ES-I3 (cell line): ENCODE data around the gene CKMT1A.
"Not testable (repeated sequence)": the region's sequence is repeated elsewhere in the genome, so short reads cannot be mapped to it uniquely, and the experiment has no call there.

Source experiments
- H3K36me3 ChIP-seq: 2 replicates; pipeline ENCODE4 v1.6.1; 2013; ENCODE audit warnings: mild to moderate bottlenecking, low read length, control low read depth, moderate library complexity; ENCODE audit not compliant: insufficient read depth
- H3K4me1 ChIP-seq: 2 replicates; pipeline ENCODE4 v1.6.1; 2013; ENCODE audit warnings: mild to moderate bottlenecking, control low read depth, low read length; ENCODE audit not compliant: insufficient read depth
- H3K9ac ChIP-seq: 2 replicates; pipeline ENCODE4 v1.6.1; 2013; ENCODE audit warnings: low read depth, mild to moderate bottlenecking, low read length, moderate library complexity
- H3K9me3 ChIP-seq: 2 replicates; pipeline ENCODE4 v1.6.1; 2013; ENCODE audit warnings: mild to moderate bottlenecking, low read length, moderate library complexity; ENCODE audit not compliant: control insufficient read depth, insufficient read depth

CKMT1A gene

DNA sequence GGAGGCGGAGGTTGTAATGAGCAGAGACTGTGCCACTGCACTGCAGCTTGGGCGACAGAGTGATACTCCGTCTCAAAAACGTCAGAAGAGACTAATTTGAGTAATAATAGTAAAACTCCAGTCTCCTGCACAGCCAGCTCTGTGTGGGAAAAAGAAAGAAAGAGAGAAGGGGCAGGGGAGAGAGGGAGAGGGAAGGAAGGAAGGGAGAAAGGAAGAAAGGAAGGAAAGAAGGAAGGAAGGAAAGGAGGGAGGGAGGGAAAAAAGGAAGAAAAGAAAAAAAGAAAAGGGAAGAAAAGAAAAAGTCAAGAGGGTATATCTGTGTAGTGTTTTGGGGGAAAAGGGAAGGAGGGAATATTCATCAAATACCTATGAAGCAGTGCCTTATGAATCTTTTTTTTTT lies 29.5 kb downstream of the CKMT1A start:
- H3K9me3 ChIP-seq = no peaks in the 10 kb centered on the region
- no peaks in the 10 kb centered on the region for H3K4me1 ChIP-seq
- no peak overlapping the region for H3K9ac ChIP-seq
- no peaks in the 10 kb centered on the region for H3K36me3 ChIP-seq

GRCh38 chr15:43726306-43726705 lies 32.6 kb downstream of the CKMT1A start:
- not testable (repeated sequence) for H3K9me3 ChIP-seq, H3K36me3 ChIP-seq, H3K4me1 ChIP-seq, H3K9ac ChIP-seq

DNA sequence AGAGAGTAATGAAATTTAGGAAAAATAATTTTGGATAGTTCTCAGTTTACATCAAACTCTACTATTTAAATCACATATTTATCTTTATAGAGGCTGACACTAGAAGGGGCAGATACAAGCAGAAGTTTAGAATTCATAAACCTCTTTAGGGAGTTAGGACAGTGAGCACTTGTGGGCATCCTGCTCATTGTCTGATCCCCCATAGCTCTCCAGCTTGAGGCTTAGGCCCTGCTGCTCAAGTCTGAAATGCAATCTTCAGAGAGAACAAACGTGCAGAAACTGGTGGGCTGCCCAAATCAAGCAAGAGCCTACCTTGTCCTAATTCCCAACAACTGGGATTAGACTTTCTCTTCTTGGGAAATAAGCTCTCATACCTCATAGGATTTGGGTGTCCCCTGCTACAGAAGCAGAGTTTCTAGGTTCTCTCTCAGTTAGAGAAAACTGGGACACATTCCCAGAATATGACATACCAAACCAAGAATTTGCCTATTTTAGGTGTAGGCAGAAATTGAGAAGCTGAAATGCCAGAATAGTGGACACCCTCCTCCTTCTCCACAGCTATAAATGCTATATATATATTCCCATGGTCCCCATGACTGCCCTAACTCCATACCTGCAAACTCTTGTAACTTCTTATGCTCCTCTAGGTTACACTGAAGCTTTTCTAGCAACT lies 34.5 kb downstream of the CKMT1A start:
- H3K36me3 ChIP-seq, H3K4me1 ChIP-seq, H3K9me3 ChIP-seq, H3K9ac ChIP-seq: not testable (repeated sequence)

- no peak overlapping the region for H3K9ac ChIP-seq
- H3K9me3 ChIP-seq = no peaks in the 10 kb centered on the region
- no peaks in the 10 kb centered on the region for H3K36me3 ChIP-seq
- no peaks in the 10 kb centered on the region for H3K4me1 ChIP-seq
These were observed 41.8 kb downstream of the CKMT1A start for GRCh38 chr15:43735416-43735815.

- peak within 1 kb of the TSS; percentile 83 for H3K9ac ChIP-seq
- not testable (repeated sequence) for H3K4me1 ChIP-seq, H3K9me3 ChIP-seq
These were observed 52.7 kb downstream of the CKMT1A start, which contains the start of gene PDIA3 for GRCh38 chr15:43746245-43746902. PDIA3 (plus strand) TSS chr15:43746438; CDS start chr15:43746540, 102 bp downstream.

GRCh38 chr15:43746903-43747309 lies 53.2 kb downstream of the CKMT1A start:
- not testable (repeated sequence) for H3K36me3 ChIP-seq, H3K4me1 ChIP-seq, H3K9me3 ChIP-seq
- H3K9ac ChIP-seq = peak overlapping the region; percentile 83

More at GRCh38 chr15:43746245-43746902, 52.7 kb downstream of the CKMT1A start, which contains the start of gene PDIA3:
- H3K36me3 ChIP-seq = not testable (repeated sequence)

GRCh38 chr15:43748376-43748775 lies 54.7 kb downstream of the CKMT1A start:
- H3K9ac ChIP-seq = no peak overlapping the region; the same call in 1 of the 2 replicates
- no peaks in the 10 kb centered on the region; the same call in 1 of the 2 replicates for H3K4me1 ChIP-seq
- H3K36me3 ChIP-seq = no peaks in the 10 kb centered on the region; the same call in none of the 2 replicates
- H3K9me3 ChIP-seq = no peaks in the 10 kb centered on the region
